Stimulated activated CD4-positive, alpha-beta T cell treated with anti-CD3 and anti-CD28 coated beads, Interleukin-12 subunit alpha, Interleukin-12 subunit beta, amount 100 ng/mL, for 4 hours (primary cell): ENCODE measurements around the gene VSIG10.
A peak's percentile ranks its signal among the peaks of the same experiment; 100 is the strongest.
"Not testable (repeated sequence)": the region's sequence is repeated elsewhere in the genome, so short reads cannot be mapped to it uniquely, and the experiment has no call there.

Experiments
- DNase-seq: peaks from one replicate; pipeline ENCODE4 v3.0.0-alpha.2; 2020

Gene VSIG10

DNA sequence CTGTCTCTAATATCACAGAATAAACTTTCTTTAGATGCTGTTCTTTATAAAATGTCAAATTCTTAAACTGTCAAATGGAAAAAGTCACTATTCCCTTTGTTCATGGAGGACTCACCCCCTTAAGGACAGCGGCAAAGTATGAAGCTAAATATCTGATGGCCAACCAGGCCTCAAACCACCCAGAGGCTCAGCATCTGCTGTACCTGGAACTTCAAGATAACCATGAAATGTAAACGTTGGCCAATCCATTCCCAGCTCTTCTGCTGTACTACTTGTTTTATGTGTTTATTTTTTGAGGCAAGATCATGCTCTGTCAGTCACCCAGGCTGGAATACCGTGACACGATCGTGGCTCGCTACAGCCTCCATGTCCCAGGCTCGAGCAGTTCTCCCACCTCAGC lies 71.6 kb downstream of the VSIG10 start:
- no peak for DNase-seq

DNA sequence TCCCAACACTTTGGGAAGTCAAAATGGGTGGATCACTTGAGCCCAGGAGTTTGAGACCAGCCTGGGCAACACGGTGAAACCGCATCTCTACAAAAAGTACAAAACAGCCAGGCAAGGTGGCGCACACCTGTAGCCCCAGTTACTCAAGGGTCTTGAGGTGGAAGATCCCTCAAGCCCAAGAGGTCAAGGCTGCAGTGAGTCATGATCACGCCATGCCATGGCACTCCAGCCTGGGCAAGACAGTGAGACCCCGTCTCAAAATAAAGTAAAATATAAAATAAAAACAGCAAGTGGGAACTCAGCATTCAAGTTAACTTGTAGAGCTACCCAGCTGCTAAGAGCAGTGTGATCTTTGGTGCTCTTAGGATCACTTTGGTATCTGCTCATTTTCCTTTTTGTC lies 74.6 kb downstream of the VSIG10 start:
- no peak for DNase-seq

DNA sequence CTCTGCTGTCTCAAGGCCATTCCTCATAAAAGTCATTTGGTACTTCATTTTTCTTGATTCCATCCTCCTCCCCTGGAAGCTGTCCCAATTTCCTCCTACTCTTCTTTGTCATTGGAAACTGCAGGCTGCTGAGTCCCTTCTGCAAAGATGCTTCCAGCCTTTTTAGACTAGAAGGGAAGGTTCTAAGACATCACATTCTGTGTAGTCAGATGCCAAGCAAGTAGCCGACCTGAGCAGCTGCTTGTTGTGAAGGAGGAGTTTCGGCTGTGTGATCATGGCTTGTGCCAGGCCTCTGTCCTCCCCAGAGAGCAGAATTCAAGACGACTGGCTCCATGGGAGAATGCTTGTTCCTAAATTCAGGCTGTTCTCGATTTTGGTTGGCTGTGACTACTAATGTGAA lies 78.6 kb downstream of the VSIG10 start:
- no peak for DNase-seq

DNA sequence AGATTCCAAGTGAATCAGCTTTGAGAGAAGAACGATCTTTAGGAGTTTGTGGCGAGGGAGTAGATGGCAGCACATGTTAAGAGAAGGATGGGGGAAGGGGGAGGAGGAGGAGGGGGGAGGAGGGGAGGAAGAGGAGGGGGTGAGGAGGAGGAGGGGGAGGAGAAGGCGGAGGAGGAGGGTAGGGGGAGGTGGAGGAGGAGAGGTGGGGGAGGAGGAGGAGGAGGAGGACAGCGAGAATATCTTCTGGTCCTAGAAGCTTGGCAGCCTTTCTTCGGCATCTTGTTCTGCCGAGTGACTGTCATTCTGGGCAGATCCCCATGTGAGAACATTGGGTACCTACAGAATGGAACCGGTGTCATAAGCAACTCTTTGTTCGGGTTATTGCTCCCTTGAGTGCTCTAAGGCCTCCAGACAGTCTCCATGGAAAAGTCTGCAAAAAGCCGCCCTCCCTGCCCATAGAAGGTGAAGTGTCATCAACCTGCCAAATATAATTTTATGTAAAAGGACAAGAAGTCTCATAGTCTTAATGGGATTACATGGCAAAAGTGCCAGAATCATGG lies 80.4 kb downstream of the VSIG10 start:
- no peak for DNase-seq

DNA sequence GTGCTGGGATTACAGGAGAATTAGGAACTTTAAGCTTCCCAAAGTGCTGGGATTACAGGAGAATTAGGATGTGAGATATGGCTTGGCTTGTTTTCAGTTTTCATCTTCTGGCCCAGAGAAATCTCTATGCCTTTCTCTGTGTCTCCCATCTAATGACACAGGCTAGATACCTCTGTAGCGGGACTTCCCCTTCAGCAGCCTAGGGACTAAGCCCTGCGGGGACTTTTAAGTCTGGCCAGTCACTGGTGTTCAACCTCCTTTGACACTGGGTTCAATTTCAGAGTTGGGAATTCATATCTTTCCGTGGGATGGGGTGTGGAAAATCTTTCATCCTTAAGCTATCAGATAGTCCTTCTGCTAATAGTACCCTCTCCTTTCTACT lies 81.1 kb downstream of the VSIG10 start:
- no peak for DNase-seq

DNA sequence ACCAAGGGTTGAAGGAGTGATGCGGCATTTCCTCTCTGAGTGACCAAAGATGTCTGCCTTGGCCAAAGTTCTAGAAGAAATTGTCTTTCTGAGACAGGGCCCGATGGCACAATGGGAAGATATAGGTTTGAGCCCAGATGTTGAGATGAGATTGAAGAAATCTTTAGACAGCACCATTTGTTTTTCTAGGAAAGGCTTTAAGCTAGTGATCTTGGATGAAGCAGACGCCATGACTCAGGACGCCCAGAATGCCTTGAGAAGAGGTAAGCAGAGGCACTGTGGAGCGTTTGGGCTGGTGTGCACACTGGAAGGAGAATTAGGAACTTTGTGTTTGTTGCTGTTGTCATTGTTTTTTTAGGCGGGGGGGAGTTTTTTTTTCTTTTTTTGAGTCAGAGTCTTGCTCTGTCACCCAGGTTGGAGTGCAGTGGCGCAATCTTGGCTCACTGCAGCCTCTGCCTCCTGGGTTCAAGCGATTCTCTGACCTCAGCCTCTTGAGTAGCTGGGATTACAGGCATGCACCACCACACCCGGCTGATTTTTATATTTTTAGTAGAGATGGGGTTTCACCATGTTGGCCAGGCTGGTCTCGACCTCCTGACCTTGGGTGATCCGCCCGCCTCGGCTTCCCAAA lies 81.6 kb downstream of the VSIG10 start:
- not testable (repeated sequence) for DNase-seq

DNA sequence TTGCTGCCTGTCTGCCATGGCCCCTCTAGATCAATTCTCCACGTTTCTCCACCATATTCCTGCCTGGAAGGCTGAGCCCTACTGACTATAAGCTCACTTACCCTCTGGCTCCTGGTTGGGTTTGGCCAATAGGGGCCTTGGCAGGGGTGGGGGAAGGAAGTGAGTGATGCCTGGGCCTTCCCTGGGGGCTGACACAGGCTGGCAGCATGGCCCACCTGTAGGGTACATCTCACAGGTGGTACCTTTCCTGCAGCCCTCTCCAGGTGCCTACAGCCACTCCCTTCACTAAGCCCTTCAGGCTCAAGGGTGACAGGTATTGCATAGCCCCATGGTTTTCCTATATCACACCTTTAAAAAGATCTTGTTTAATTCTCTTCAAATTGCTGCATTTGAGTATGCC lies 83.8 kb downstream of the VSIG10 start:
- no peak for DNase-seq

DNA sequence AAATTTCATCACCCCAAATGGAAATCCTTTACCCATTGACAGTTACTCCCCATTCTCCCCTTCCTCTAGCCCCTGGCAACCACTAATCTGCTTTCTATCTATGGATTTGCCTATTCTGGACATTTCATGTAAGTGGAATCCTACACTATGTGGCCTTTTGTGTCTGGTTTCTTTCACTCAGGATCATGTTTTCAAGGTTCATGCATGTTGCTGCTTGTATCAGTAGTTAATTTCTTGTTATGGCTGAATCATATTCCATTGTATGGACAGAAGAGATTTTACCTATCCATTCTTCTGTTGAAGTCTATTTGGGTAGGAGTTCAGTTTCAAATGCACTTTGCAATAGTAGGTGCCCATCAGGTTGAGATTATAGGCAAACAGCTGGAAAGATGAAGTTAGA lies 85.9 kb downstream of the VSIG10 start:
- no peak for DNase-seq

DNA sequence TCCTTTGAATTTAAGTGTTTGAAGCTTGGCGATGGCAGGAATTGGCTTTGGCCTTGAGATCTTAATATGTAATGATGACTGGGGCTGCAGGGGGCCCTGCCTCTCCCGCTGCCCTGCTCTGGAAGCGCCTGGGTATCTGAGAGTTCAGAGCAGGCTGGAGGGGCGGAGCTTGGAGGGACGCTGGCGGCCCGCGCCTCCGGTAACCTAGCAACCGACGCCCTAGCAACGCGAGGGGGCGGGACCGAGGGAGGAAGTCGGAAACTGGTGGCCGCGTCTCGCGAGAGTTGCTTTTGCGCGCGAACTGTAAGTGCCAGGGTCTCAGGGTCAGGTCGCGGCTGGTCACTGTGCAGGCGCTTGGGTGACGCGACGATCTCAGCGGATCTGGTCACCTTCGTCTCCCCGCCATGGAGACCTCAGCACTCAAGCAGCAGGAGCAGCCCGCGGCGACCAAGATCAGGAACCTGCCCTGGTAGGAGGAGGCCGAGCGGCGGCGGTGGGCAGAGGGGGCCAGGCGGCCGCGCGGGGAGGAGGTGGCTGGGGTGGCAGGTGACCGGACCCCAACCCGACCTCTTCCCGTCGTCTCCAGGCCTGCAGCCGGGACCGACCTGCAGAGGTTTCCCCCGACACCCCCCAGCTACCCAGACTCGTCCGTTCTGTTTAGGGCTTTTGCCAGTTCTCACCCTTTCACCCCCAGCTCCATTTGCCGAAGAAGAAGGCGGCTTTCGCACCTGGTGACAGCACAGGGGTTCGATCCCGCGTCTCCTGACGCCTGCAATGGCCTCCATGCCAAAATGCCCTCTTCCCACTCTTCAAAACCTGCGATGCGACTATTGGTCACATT lies 87.2 kb downstream of the VSIG10 start, which contains the start of gene RFC5:
TSS of gene RFC5 (plus strand) at position 280 of the 841 bp plus-strand sequence. CDS start at position 405, 125 bp downstream.
- DNase-seq: peak; percentile 98

DNA sequence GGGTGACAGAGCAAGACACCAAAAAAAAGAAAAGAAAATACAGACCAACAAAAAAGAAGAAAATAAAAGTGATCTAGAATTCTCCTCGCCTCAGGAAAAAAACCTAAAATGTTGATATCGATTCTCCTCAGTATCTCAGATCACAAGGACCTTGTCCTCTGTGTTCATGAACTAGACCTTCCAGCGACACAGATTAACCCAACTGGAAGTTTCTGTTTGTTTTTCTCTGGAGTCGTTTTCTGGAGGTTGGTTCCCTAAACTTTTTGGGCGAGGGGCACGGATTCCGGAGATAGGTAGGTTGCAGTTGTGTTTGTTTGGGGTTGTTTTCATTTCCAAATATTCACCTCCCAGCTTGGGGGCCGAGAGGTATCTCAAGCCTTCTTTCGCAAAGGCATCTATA lies 87.9 kb downstream of the VSIG10 start:
- no peak for DNase-seq

DNA sequence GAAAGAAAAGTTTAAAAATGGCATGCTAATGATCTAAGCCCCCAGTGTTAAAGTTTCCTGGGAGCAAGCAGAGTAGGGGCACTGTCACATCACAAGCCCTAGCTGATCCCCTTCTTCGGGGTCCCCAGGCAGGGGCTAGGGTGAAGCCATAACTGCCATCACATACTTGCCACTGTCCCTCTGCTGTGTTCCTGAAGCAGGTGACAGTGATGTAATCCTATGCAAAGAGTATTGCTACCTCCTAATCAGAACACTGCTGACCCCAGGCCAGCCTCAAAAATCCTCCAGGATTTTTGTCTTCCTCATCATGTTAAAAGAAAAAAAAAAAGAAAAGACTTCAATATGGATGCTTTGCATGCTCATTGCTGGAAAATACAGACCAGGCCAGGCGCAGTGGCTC lies 88.5 kb downstream of the VSIG10 start:
- DNase-seq: no peak
